Aorta (tissue), 4 donors: ENCODE measurements around the gene DNAJB7. TPM values are rescaled to one million over a fixed set of nuclear protein-coding genes. Genes with fewer than 3 reads are reported as not detected.

Experiments used
- microRNA-seq, 2 donors: library from miRNA; unstranded; fragments of <30 nt; microRNA quantifications; one replicate each; pipeline ENCODE4 v1.2.0, GENCODE V29; 2020
- polyA plus RNA-seq, 2 donors: library from polyadenylated mRNA; stranded (reverse); fragments of 200-250 nt; gene quantifications; one replicate each; pipeline ENCODE4 v1.2.3, GENCODE V29; 2013
- total RNA-seq, 2 donors: library from RNA; stranded (reverse); fragmentation: NEBNext Ultra II Directional; extraction: Animal tissue kit (Norgen Biotek cat#: 25700); gene quantifications; one replicate each; pipeline ENCODE4 v1.2.1, GENCODE V29; 2021
- donor health status: healthy with polysubstance abuse.
- donor health status: Bipolar disorder and iron deficiency.
- donor health status: DM: no; HTN: no; CAD: no.
- donor health status: DM: yes; HTN: yes; CAD: no.

Gene DNAJB7
- total and polyA plus RNA-seq, 4 donors, result not detected

Small RNA genes lying within 50 kb of the gene (microRNA-seq; reads per million reads assigned to microRNA genes)
- 0 to 0.99 reads per million in 2 donors for gene MIR4766

Other genes with a start within 250 kb of the DNAJB7 start
- gene MRTFA, start 225.4 kb downstream of the DNAJB7 start, total RNA-seq, result 10 to 100 TPM; 73.6 to 77.4 TPM
- gene MRTFA, start 225.4 kb downstream of the DNAJB7 start, polyA plus RNA-seq, result 10 to 100 TPM; 12.9 to 30.2 TPM
- 1 to 10 TPM in 1 of 2 donors, not detected in 1; 1.6 TPM for gene MCHR1, start 182.6 kb downstream of the DNAJB7 start, total RNA-seq
- gene MCHR1, start 182.6 kb downstream of the DNAJB7 start, polyA plus RNA-seq, result not detected
- 10 to 100 TPM; 12.6 to 14.2 TPM for gene SLC25A17, start 42.8 kb downstream of the DNAJB7 start, total RNA-seq
- gene SLC25A17, start 42.8 kb downstream of the DNAJB7 start, polyA plus RNA-seq, result 10 to 100 TPM in 1 of 2 donors, 1 to 10 TPM in 1; 6.0 to 15.2 TPM
- 100 to 1,000 TPM; 172 to 182 TPM for gene ST13, start 5.5 kb downstream of the DNAJB7 start, total RNA-seq
- 100 to 1,000 TPM; 117 to 177 TPM for gene ST13, start 5.5 kb downstream of the DNAJB7 start, polyA plus RNA-seq
- gene XPNPEP3, start 5.0 kb downstream of the DNAJB7 start, total RNA-seq, result 10 to 100 TPM in 1 of 2 donors, 1 to 10 TPM in 1; 9.4 to 14.9 TPM
- 1 to 10 TPM in 1 of 2 donors, under 1 TPM in 1; 0.38 to 4.8 TPM for gene XPNPEP3, start 5.0 kb downstream of the DNAJB7 start, polyA plus RNA-seq
- gene RBX1, start 89.3 kb upstream of the DNAJB7 start, total RNA-seq, result 10 to 100 TPM; 36.2 to 40.8 TPM
- 100 to 1,000 TPM in 1 of 2 donors, 10 to 100 TPM in 1; 59.5 to 102 TPM for gene RBX1, start 89.3 kb upstream of the DNAJB7 start, polyA plus RNA-seq
- 10 to 100 TPM; 55.6 to 89.5 TPM for gene EP300, start 230.5 kb upstream of the DNAJB7 start, total RNA-seq
- 10 to 100 TPM in 1 of 2 donors, 1 to 10 TPM in 1; 4.9 to 18.0 TPM for gene EP300, start 230.5 kb upstream of the DNAJB7 start, polyA plus RNA-seq